ENCODE results near the gene ZNF223. TPM values are rescaled to one million over a fixed set of nuclear protein-coding genes. Genes with fewer than 3 reads are reported as not detected.
A peak's percentile ranks its signal among the peaks of the same experiment; 100 is the strongest.

The ZNF223 gene
- total RNA-seq, 1 experiment from 2014 or later: 3.5 TPM

- Histone ChIP-seq H3K27me3 (ENCODE audit: control insufficient read depth, insufficient read depth, low read length) (no peaks in the 10 kb centered on the region), H3K4me3 (ENCODE audit: insufficient read depth, low read depth, low read length) (no peak overlapping the region), H3K36me3 (replicated peaks; ENCODE audit: control insufficient read depth, insufficient read depth, low read length) (peaks cover 21% of the 10 kb centered on the region)
- DNase-seq: no peak
Measured at GRCh38 chr19:44109458-44109857, 57.6 kb downstream of the ZNF223 start.

GRCh38 chr19:44111910-44112463 lies 60.2 kb downstream of the ZNF223 start:
- no peaks in the 10 kb centered on the region for H3K27me3 ChIP-seq (ENCODE audit: control insufficient read depth, insufficient read depth, low read length)
- peak overlapping the region; percentile 65 for H3K4me3 ChIP-seq (ENCODE audit: insufficient read depth, low read depth, low read length)
- H3K36me3 ChIP-seq (replicated peaks; ENCODE audit: control insufficient read depth, insufficient read depth, low read length): peaks cover 10% of the 10 kb centered on the region
- peak; percentile 38 for DNase-seq

GRCh38 chr19:44112802-44113137 lies 60.9 kb downstream of the ZNF223 start:
- DNase-seq: no peak
- Histone ChIP-seq H3K27me3 (ENCODE audit: control insufficient read depth, insufficient read depth, low read length) (no peaks in the 10 kb centered on the region), H3K4me3 (ENCODE audit: insufficient read depth, low read depth, low read length) (peak overlapping the region; percentile 65), H3K36me3 (replicated peaks; ENCODE audit: control insufficient read depth, insufficient read depth, low read length) (peaks cover 4% of the 10 kb centered on the region)

GRCh38 chr19:44113138-44113783 lies 61.4 kb downstream of the ZNF223 start, which contains the start of gene ZNF225:
Gene ZNF225, plus strand, starts transcription at chr19:44113399. Its CDS starts 2,429 bp downstream, at chr19:44115828.
- H3K4me3 ChIP-seq (ENCODE audit: insufficient read depth, low read depth, low read length): peak within 1 kb of the TSS; percentile 65

DNA sequence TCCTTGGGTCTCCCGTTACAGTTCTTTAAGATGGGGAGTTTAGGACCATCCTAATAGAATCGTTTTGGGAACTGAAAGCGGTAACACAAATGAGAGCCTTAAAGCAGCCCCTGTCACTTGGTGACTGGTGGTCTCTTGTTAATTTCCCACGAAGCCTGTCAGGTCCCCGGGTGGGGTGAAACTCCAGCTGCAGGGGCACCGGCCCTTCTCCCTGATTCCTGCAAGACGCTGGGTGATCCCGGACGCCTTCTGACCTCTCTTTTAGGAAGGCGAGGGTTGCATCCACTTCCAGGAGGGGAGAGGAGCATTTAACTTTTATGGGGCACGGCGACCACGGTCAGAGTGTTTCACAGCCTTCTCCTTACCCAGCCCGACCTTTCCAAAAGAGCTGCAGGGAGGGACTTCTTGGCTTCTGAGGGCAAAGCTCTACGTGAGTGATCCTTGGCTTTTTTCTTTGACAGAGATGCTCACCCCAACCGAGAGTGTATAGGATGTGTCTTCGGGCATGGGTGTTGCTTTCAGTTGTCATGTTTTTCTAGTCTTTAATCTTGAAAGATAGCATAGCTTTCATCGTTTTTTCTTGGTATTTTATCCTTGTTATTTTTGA lies 62.1 kb downstream of the ZNF223 start:
- H3K36me3 ChIP-seq (replicated peaks; ENCODE audit: control insufficient read depth, insufficient read depth, low read length): peaks cover 4% of the 10 kb centered on the region
- H3K27me3 ChIP-seq (ENCODE audit: control insufficient read depth, insufficient read depth, low read length): no peaks in the 10 kb centered on the region
- H3K4me3 ChIP-seq (ENCODE audit: insufficient read depth, low read depth, low read length): peak overlapping the region; percentile 63
- DNase-seq: peak; percentile 47

More at GRCh38 chr19:44113138-44113783, 61.4 kb downstream of the ZNF223 start, which contains the start of gene ZNF225:
- peak; percentile 87 for DNase-seq
- no peaks in the 10 kb centered on the region for H3K27me3 ChIP-seq (ENCODE audit: control insufficient read depth, insufficient read depth, low read length)
- peaks cover 1% of the 10 kb centered on the region for H3K36me3 ChIP-seq (replicated peaks; ENCODE audit: control insufficient read depth, insufficient read depth, low read length)

Other genes starting within 250 kb of the ZNF223 start
- 0.21 and 1.8 TPM in 2 replicates for gene LYPD5, start 249.6 kb upstream of the ZNF223 start, total RNA-seq (2014; rRNA removed; shearing (Covaris generic))
- gene ZNF283, start 224.7 kb upstream of the ZNF223 start, total RNA-seq (2014; rRNA removed; shearing (Covaris generic)): 0.55 and 2.0 TPM in 2 replicates
- gene ZNF404, start 168.1 kb upstream of the ZNF223 start, total RNA-seq (2014; rRNA removed; shearing (Covaris generic)): 0.90 and 1.2 TPM in 2 replicates
- 11.6 and 11.9 TPM in 2 replicates for gene ZNF45, start 116.8 kb upstream of the ZNF223 start, total RNA-seq (2014; rRNA removed; shearing (Covaris generic))
- gene ZNF221, start 100.8 kb upstream of the ZNF223 start, total RNA-seq (2014; rRNA removed; shearing (Covaris generic)): 2.2 and 3.0 TPM in 2 replicates
- 7.6 and 9.7 TPM in 2 replicates for gene ZNF155, start 67.8 kb upstream of the ZNF223 start, total RNA-seq (2014; rRNA removed; shearing (Covaris generic))
- 1.4 and 3.2 TPM in 2 replicates for gene ZNF230, start 49.1 kb upstream of the ZNF223 start, total RNA-seq (2014; rRNA removed; shearing (Covaris generic))
- gene ZNF222, start 26.7 kb upstream of the ZNF223 start, total RNA-seq (2014; rRNA removed; shearing (Covaris generic)): 1.8 and 4.3 TPM in 2 replicates
- gene ZNF284, start 20.1 kb downstream of the ZNF223 start, total RNA-seq (2014; rRNA removed; shearing (Covaris generic)): 1.3 and 2.0 TPM in 2 replicates
- 9.6 and 14.0 TPM in 2 replicates for gene ZNF224, start 42.3 kb downstream of the ZNF223 start, total RNA-seq (2014; rRNA removed; shearing (Covaris generic))
- 2.4 and 3.8 TPM in 2 replicates for gene ZNF225, start 61.4 kb downstream of the ZNF223 start, total RNA-seq (2014; rRNA removed; shearing (Covaris generic))
- gene ZNF234, start 89.5 kb downstream of the ZNF223 start, total RNA-seq (2014; rRNA removed; shearing (Covaris generic)): 3.5 and 5.5 TPM in 2 replicates
- 8.9 and 12.0 TPM in 2 replicates for gene ZNF226, start 113.1 kb downstream of the ZNF223 start, total RNA-seq (2014; rRNA removed; shearing (Covaris generic))
- 14.0 and 21.4 TPM in 2 replicates for gene ZNF227, start 160.5 kb downstream of the ZNF223 start, total RNA-seq (2014; rRNA removed; shearing (Covaris generic))
- gene ZNF233, start 207.8 kb downstream of the ZNF223 start, total RNA-seq (2014; rRNA removed; shearing (Covaris generic)): 0.48 and 1.1 TPM in 2 replicates